CD4-positive, alpha-beta T cell treated with Interferon alpha-2 for 1 hour (primary cell): ENCODE measurements around the gene ASCC2.

Source experiments
- DNase-seq, 2 donors: peaks; one replicate each; pipeline ENCODE4 v3.0.0-alpha.2; 2020 to 2022

Gene ASCC2

DNA sequence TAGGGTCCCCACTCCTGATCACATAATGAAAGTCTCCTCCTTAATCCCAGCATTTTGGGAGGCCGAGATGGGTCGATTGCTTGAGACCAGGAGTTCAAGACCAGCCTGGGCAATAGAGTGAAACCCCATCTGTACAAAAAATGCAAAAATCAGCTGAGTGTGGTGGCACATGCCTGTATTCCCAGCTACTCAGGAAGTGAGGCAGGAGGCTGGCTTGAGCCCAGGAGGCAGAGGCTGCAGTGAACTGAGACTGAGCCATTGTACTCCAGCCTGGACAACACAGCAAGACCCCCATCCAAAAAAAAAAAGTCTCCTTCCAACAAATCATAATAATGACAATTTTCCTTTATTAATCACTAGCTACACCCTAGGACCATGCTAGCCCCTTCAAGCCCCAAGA, 86.4 kb downstream of the ASCC2 start:
- no peak for DNase-seq

DNA sequence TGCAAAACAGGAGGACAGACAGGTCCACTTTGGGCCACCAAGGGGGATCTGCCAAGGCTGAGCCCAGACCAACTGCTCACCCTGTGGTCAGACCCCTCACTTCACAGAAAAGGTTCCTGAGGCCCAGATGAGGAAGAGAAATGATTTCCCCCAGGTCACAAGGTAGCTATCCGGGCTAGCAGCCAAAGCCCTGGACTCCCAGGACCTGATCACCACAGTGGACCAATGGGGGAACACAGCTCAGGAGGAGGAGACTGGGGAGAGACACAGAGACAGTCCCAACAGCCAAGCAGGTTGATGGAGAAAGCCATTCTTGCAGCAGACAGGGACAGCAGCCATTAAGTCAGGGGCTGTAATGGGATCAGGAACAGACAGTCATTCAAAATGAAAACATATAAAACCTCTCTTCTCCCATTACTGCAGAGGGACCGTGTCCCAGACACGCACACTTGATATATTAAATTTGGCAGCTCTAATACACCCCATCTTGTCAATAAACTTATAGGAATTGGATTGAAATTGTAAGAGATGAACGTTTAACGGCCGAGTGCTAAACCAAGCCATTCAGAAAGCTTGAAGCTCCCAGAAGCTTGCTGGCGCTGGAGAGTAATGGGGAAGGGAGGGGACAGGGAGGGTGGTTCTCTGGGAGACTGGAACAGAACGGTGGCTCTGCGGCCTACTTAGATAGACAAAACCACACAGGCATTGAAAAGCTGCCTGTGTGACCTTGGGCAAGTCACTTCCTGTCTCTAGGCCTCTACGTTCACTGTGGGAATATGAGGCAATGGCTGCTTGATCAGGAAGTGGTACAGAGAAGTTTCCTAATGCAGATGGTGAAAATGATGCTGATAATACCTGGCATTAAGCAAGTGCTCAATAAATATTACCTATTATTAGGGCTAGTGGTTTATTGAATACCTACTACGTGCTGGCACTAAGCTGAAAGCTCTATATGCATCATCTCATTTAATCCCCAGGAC, 87.2 kb downstream of the ASCC2 start:
- DNase-seq: peak; percentile 33 to 46

DNA sequence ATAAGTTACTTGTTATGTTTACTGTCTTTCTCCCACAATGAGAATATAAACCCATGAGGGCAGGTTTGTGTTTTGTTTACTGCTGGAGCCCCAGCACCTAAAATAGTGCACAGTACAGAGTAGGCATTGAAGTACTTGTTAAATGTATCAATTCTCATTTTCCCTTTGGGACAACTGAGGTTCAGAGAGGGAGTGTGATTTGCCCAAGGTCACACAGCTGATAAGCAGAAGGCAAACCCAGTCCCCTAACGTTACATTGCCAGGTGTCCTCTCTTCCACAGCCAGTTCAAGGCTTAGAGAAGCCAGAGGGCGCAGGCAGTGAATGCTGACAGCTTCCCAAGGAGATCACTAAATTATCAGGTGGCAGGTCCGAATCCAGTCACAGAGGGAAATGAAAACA, 88.0 kb downstream of the ASCC2 start:
- DNase-seq: no peak

DNA sequence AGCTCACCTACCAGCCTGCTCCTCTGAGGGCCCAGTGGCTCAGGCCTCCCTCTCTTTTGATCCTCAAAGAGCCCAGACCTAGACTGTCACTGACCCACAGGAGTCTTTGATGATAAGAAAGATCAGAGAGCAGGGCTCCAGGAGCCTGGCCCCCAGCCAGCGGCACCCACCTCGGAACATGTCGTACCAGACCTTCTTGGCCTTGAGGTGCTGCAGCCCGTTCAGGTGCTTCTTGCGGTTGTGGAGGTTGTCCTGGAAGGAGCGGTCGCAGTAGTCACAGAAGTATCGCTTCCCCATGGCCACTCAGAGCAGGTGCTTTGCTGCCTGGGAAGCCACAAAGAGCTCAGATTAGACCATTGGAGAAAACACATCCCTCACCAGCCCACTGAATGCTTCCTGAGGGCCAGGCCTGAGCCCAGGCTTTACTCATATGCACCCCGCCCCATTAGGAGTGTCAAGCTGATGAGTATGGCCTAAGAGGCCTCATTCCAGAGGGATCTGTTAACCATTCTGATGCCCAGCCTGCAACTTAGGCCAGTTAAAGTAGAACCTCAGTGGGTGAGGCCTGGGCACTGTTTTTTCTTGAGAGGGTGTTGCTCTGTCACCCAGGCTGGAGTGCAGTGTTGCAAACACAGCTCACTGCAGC, 89.7 kb downstream of the ASCC2 start:
- DNase-seq: no peak

DNA sequence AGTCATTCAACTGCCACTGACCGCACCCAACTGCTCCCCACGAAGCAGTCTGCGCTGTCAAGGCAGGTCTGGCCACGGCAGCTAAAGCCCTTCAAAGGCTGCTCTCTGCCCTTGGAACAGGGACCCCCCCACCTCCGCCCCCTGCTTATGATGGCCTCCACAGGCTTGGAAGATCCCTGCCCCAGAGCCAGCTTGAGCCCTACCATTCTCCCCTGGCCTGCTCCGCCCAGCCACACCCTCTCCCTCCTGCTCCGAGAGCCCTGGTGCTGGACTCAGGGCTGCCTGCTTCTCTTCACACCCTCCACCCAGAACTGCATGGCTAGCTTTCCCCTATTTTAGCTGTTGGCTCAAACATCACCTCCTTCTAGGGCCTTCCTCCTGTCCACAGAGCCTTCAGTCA, 90.2 kb downstream of the ASCC2 start:
- no peak for DNase-seq

DNA sequence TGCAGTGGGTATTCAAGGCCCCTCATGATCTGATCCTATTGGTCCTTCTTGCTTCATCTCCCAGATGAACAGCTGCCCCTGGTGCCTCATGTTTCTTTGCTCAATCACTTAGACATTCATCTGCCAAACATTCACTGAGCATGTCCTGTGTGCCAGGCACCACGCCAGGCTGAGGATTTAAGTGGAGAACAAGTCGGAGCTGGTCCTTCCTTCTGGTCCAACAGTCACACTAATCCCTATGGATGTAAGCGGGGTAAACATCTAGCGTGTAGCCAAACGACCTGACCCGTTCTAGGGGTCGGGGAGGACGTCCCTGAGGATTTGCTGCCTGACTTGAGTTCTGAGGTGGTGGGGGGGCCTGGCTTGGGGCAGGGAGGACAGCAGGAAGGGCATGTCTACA, 93.2 kb downstream of the ASCC2 start:
- DNase-seq: no peak

DNA sequence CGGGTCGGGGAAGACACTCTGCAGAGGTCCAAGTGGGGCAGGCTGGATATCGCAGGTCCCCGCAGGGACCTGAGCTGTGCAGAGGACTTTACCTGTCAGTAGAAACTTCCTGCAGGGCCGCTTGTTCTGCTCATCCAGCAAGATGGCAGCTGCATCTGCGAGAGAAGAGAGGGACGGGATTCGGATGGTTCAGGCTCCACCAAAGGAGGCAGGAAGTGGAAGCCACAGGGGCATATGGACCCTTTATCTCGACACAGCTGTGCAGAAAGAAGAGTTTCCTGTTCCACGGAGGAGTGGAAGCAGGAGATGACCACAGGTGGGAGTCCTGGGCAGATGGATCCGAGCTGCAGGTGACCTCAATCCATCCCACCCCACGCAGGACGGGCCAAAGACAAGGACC, 95.7 kb downstream of the ASCC2 start:
- no peak for DNase-seq

DNA sequence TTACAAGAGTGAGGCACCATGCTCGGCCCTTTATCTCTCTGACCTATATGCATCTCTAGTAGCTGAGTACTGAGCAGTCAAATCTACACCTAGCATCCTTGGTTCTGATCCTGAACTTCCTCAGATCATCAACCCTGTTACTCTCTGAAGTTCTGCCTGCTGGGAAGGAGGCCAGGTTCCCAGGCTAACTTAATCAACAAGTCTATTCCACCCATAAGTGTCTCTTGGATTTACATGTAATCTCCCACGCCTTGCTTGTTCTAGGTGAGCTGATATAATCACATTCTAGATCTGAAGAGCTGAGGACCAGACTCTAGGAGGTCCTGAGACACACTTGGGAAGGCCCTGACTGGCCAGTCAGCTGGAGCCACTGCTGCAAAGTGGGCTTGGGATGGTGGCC, 96.1 kb downstream of the ASCC2 start:
- no peak for DNase-seq

DNA sequence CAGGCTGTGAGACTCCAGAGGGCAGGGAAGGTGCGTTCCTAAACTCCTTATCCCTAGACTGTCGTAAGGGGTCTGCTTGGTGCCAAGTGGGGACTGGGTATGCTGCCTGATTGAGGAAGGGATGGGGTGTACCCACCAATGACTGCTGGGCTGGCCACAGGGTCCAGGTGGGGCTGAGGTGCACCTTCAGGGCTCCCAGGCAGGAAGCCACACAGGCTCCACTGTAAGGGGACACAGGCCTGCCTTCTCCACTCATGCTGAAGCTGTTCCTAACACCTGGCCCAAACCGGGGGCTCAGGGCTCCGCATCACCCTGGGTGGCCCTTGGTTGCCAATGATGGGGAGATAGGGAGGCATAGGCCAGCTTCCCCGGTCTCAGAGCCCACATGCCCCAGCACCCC, 97.9 kb downstream of the ASCC2 start:
- no peak for DNase-seq

DNA sequence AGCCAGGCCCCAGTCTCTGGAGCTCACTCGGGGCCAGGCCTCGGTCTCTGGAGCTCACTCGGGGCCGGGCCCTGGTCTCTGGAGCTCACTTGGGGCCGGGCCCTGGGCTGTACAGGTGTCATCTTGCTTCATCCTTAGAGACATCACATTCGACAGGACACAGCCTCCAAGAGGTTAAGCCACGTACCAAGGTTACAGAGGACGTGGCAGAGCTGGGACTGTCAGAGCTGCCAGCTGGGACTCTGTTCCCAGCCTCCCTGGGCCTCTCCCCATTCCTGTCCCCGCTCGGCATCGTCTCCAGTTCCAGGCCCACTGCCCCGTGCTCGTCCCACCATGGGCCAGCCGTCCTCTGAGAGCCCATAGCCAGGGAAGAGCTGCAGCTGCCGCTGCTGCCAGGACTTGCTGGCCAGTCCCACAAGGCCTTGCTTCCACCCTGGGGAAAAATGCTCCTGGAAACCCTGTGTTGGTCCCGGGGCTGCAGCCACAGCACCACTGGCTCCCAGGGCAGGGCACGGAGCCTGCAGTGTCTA, 98.7 kb downstream of the ASCC2 start:
- no peak for DNase-seq
